ENCODE measurements around the gene LOXL4.

LOXL4 gene

GRCh38 chr10:98266647-98267046, 1.3 kb downstream of the LOXL4 start:
- Histone ChIP-seq H3K4me3 (ENCODE audit: low read depth in 1 of 2, low read length in 2 of 2) (no peak overlapping the region), H3K9me3 (ENCODE audit: control insufficient read depth in 1 of 2, low read length in 2 of 2) (no peaks in the 10 kb centered on the region), H3K27ac (ENCODE audit: low read depth, low read length) (no peak overlapping the region), H3K36me3 (ENCODE audit: control insufficient read depth in 1 of 2, insufficient read depth in 2 of 2, low read length in 2 of 2) (no peaks in the 10 kb centered on the region), H3K4me1 (ENCODE audit: control insufficient read depth in 1 of 2, insufficient read depth in 2 of 2, low read length in 2 of 2) (peaks cover 0 to 13% of the 10 kb centered on the region in 2 donors), H3K9ac (ENCODE audit: low read depth in 1 of 2, low read length in 2 of 2) (no peak overlapping the region), H3K27me3 (ENCODE audit: control insufficient read depth in 1 of 2, insufficient read depth in 2 of 2, low read length in 2 of 2) (peaks cover 25 to 40% of the 10 kb centered on the region in 2 donors)

- Histone ChIP-seq H3K9ac (ENCODE audit: low read depth in 1 of 2, low read length in 2 of 2) (no peak overlapping the region), H3K4me1 (ENCODE audit: control insufficient read depth in 1 of 2, insufficient read depth in 2 of 2, low read length in 2 of 2) (peaks cover 0 to 13% of the 10 kb centered on the region in 2 donors), H3K9me3 (ENCODE audit: control insufficient read depth in 1 of 2, low read length in 2 of 2) (no peaks in the 10 kb centered on the region), H3K36me3 (ENCODE audit: control insufficient read depth in 1 of 2, insufficient read depth in 2 of 2, low read length in 2 of 2) (no peaks in the 10 kb centered on the region), H3K27me3 (ENCODE audit: control insufficient read depth in 1 of 2, insufficient read depth in 2 of 2, low read length in 2 of 2) (peaks cover 24 to 40% of the 10 kb centered on the region in 2 donors), H3K4me3 (ENCODE audit: low read depth in 1 of 2, low read length in 2 of 2) (no peak overlapping the region), H3K27ac (ENCODE audit: low read depth, low read length) (no peak overlapping the region)
Observed at GRCh38 chr10:98265403-98266378, 2.3 kb downstream of the LOXL4 start.

DNA sequence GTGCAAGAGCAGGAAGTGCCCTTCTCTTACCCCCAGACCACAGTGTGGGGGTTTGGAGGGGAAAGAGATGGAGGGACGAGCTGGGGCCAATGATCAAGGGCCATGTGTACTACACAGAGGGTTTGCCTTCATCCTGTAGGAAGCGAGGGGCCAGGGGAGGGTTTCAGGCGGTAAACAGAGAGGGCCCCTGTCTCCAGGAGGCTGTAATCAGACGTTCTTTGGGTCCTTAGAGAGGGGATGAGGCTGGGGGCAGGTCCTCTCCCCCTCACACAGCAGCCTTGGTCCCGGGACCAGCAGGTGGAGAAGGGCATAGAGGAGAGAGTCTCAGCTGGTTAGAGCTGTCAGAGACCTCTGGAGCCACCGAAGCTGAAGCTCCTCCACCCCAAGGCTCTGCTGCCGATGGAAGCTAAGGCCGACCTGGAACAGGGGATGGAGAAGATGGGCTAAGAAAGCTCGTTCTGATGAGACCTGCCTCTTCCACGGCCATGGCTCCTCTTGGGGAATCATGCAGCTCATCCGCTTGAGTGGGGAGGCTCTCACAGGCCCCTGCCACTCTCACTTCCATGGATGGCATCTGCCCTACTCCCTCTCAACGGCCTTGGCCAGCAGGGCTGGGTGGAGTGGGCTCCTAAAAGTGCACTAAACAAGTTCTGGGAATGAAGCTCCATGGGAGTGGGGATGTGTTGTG, 3.5 kb downstream of the LOXL4 start:
- Histone ChIP-seq H3K4me3 (ENCODE audit: low read depth in 1 of 2, low read length in 2 of 2) (no peak overlapping the region), H3K4me1 (ENCODE audit: control insufficient read depth in 1 of 2, insufficient read depth in 2 of 2, low read length in 2 of 2) (peaks cover 0 to 13% of the 10 kb centered on the region in 2 donors), H3K27me3 (ENCODE audit: control insufficient read depth in 1 of 2, insufficient read depth in 2 of 2, low read length in 2 of 2) (peaks cover 16 to 29% of the 10 kb centered on the region in 2 donors), H3K36me3 (ENCODE audit: control insufficient read depth in 1 of 2, insufficient read depth in 2 of 2, low read length in 2 of 2) (no peaks in the 10 kb centered on the region), H3K9me3 (ENCODE audit: control insufficient read depth in 1 of 2, low read length in 2 of 2) (no peaks in the 10 kb centered on the region), H3K27ac (ENCODE audit: low read depth, low read length) (no peak overlapping the region), H3K9ac (ENCODE audit: low read depth in 1 of 2, low read length in 2 of 2) (no peak overlapping the region)

GRCh38 chr10:98263088-98263487, 4.9 kb downstream of the LOXL4 start:
- H3K27me3 ChIP-seq (ENCODE audit: control insufficient read depth in 1 of 2, insufficient read depth in 2 of 2, low read length in 2 of 2): peaks cover 9 to 17% of the 10 kb centered on the region in 2 donors
- peaks cover 0 to 8% of the 10 kb centered on the region in 2 donors for H3K4me1 ChIP-seq (ENCODE audit: control insufficient read depth in 1 of 2, insufficient read depth in 2 of 2, low read length in 2 of 2)
- H3K27ac ChIP-seq (ENCODE audit: low read depth, low read length): no peak overlapping the region
- H3K36me3 ChIP-seq (ENCODE audit: control insufficient read depth in 1 of 2, insufficient read depth in 2 of 2, low read length in 2 of 2): no peaks in the 10 kb centered on the region
- H3K4me3 ChIP-seq (ENCODE audit: low read depth in 1 of 2, low read length in 2 of 2): no peak overlapping the region
- H3K9me3 ChIP-seq (ENCODE audit: control insufficient read depth in 1 of 2, low read length in 2 of 2): no peaks in the 10 kb centered on the region
- no peak overlapping the region for H3K9ac ChIP-seq (ENCODE audit: low read depth in 1 of 2, low read length in 2 of 2)

GRCh38 chr10:98262571-98262970, 5.4 kb downstream of the LOXL4 start:
- Histone ChIP-seq H3K36me3 (ENCODE audit: control insufficient read depth in 1 of 2, insufficient read depth in 2 of 2, low read length in 2 of 2) (no peaks in the 10 kb centered on the region), H3K4me3 (ENCODE audit: low read depth in 1 of 2, low read length in 2 of 2) (no peak overlapping the region), H3K27ac (ENCODE audit: low read depth, low read length) (no peak overlapping the region), H3K4me1 (ENCODE audit: control insufficient read depth in 1 of 2, insufficient read depth in 2 of 2, low read length in 2 of 2) (peaks cover 0 to 5% of the 10 kb centered on the region in 2 donors), H3K27me3 (ENCODE audit: control insufficient read depth in 1 of 2, insufficient read depth in 2 of 2, low read length in 2 of 2) (peaks cover 6 to 13% of the 10 kb centered on the region in 2 donors), H3K9ac (ENCODE audit: low read depth in 1 of 2, low read length in 2 of 2) (no peak overlapping the region), H3K9me3 (ENCODE audit: control insufficient read depth in 1 of 2, low read length in 2 of 2) (no peaks in the 10 kb centered on the region)

- Histone ChIP-seq H3K9ac (ENCODE audit: low read depth in 1 of 2, low read length in 2 of 2) (no peak overlapping the region), H3K27me3 (ENCODE audit: control insufficient read depth in 1 of 2, insufficient read depth in 2 of 2, low read length in 2 of 2) (peaks cover 0 to 9% of the 10 kb centered on the region in 2 donors), H3K36me3 (ENCODE audit: control insufficient read depth in 1 of 2, insufficient read depth in 2 of 2, low read length in 2 of 2) (no peaks in the 10 kb centered on the region), H3K4me1 (ENCODE audit: control insufficient read depth in 1 of 2, insufficient read depth in 2 of 2, low read length in 2 of 2) (no peaks in the 10 kb centered on the region), H3K4me3 (ENCODE audit: low read depth in 1 of 2, low read length in 2 of 2) (no peak overlapping the region), H3K27ac (ENCODE audit: low read depth, low read length) (no peak overlapping the region), H3K9me3 (ENCODE audit: control insufficient read depth in 1 of 2, low read length in 2 of 2) (no peaks in the 10 kb centered on the region)
Observed at GRCh38 chr10:98261436-98262277, 6.3 kb downstream of the LOXL4 start.

- Histone ChIP-seq H3K36me3 (ENCODE audit: control insufficient read depth in 1 of 2, insufficient read depth in 2 of 2, low read length in 2 of 2) (no peaks in the 10 kb centered on the region), H3K27me3 (ENCODE audit: control insufficient read depth in 1 of 2, insufficient read depth in 2 of 2, low read length in 2 of 2) (peaks cover 0 to 2% of the 10 kb centered on the region in 2 donors), H3K4me3 (ENCODE audit: low read depth in 1 of 2, low read length in 2 of 2) (no peak overlapping the region), H3K9ac (ENCODE audit: low read depth in 1 of 2, low read length in 2 of 2) (no peak overlapping the region), H3K9me3 (ENCODE audit: control insufficient read depth in 1 of 2, low read length in 2 of 2) (no peaks in the 10 kb centered on the region), H3K27ac (ENCODE audit: low read depth, low read length) (no peak overlapping the region), H3K4me1 (ENCODE audit: control insufficient read depth in 1 of 2, insufficient read depth in 2 of 2, low read length in 2 of 2) (no peaks in the 10 kb centered on the region)
Observed at GRCh38 chr10:98260752-98261151, 7.2 kb downstream of the LOXL4 start.

GRCh38 chr10:98260350-98260749, 7.6 kb downstream of the LOXL4 start:
- Histone ChIP-seq H3K36me3 (ENCODE audit: control insufficient read depth in 1 of 2, insufficient read depth in 2 of 2, low read length in 2 of 2) (no peaks in the 10 kb centered on the region), H3K4me1 (ENCODE audit: control insufficient read depth in 1 of 2, insufficient read depth in 2 of 2, low read length in 2 of 2) (peaks cover 0 to 2% of the 10 kb centered on the region in 2 donors), H3K9ac (ENCODE audit: low read depth in 1 of 2, low read length in 2 of 2) (no peak overlapping the region), H3K27ac (ENCODE audit: low read depth, low read length) (no peak overlapping the region), H3K4me3 (ENCODE audit: low read depth in 1 of 2, low read length in 2 of 2) (no peak overlapping the region), H3K27me3 (ENCODE audit: control insufficient read depth in 1 of 2, insufficient read depth in 2 of 2, low read length in 2 of 2) (no peaks in the 10 kb centered on the region), H3K9me3 (ENCODE audit: control insufficient read depth in 1 of 2, low read length in 2 of 2) (no peaks in the 10 kb centered on the region)

DNA sequence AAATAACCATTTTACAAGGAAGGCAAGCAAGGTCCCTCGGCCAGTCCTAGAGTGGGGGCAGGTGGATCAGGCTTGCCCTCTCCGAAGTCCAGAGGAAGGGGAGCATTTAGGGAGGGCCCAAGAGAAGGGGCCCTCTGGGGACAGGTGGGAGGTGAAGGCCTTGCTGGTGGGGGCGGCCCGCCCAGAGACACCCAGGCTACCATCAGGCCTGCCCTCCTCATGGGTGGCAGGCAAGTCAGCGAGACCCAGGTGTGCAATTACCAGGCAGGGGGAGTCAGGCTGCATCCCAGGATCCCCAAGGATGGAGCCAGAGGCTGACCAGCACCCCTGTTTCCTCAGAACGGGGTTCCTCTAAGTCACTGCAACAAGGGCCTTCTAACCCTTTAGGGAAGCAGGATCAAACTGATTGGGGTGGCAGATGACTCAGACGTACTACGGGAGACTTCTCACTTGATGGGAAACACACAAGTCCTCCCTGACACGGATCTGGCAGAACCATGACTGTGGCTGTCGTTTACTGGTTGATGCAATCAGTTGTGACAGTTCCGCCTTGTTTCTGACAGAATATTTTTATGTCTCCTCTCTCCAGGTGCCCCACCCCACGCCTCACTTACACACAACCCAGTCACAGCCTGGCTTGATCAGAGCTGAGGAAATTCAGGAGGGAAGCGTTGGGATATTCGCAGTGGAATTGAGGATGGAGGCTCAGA, 8.2 kb downstream of the LOXL4 start:
- peaks cover 0 to 4% of the 10 kb centered on the region in 2 donors for H3K4me1 ChIP-seq (ENCODE audit: control insufficient read depth in 1 of 2, insufficient read depth in 2 of 2, low read length in 2 of 2)
- H3K27ac ChIP-seq (ENCODE audit: low read depth, low read length): no peak overlapping the region
- H3K27me3 ChIP-seq (ENCODE audit: control insufficient read depth in 1 of 2, insufficient read depth in 2 of 2, low read length in 2 of 2): no peaks in the 10 kb centered on the region
- no peaks in the 10 kb centered on the region for H3K9me3 ChIP-seq (ENCODE audit: control insufficient read depth in 1 of 2, low read length in 2 of 2)
- no peak overlapping the region for H3K9ac ChIP-seq (ENCODE audit: low read depth in 1 of 2, low read length in 2 of 2)
- no peak overlapping the region for H3K4me3 ChIP-seq (ENCODE audit: low read depth in 1 of 2, low read length in 2 of 2)
- no peaks in the 10 kb centered on the region for H3K36me3 ChIP-seq (ENCODE audit: control insufficient read depth in 1 of 2, insufficient read depth in 2 of 2, low read length in 2 of 2)

All from duodenal mucosa (tissue), 2 donors.